Transverse colon (tissue), 4 donors: ENCODE results near the gene GAD2. TPM values are rescaled to one million over a fixed set of nuclear protein-coding genes. Genes with fewer than 3 reads are reported as not detected.

Experiments used
- DNase-seq: peaks from one replicate; pipeline ENCODE4 v3.0.0-alpha.2; 2019
- H3K27ac ChIP-seq, 4 donors: fragments of 200-600 bp; sonication (generic); 2 replicates each; pipeline ENCODE4 v1.5.1; 2016 to 2018; ENCODE audit warnings: inconsistent platforms in 4 of 4
- H3K27me3 ChIP-seq: fragments of 200-600 bp; sonication (generic); 2 replicates; pipeline ENCODE4 v1.5.1; 2017; ENCODE audit warnings: inconsistent platforms
- H3K36me3 ChIP-seq, 4 donors: fragments of 200-600 bp; sonication (generic); 2 replicates each; pipeline ENCODE4 v1.5.1; 2017 to 2019; ENCODE audit warnings: inconsistent platforms in 4 of 4
- H3K4me1 ChIP-seq, 4 donors: fragments of 200-600 bp; sonication (generic); 2 replicates each; pipeline ENCODE4 v1.5.1; 2017 to 2020; ENCODE audit warnings: inconsistent platforms in 4 of 4
- H3K4me3 ChIP-seq, 4 donors: fragments of 200-600 bp; sonication (generic); 1 replicate in 1 of 4; 2 replicates in 3 of 4; pipeline versions ENCODE4 v1.5.1 to v1.6.1; 2017 to 2019; ENCODE audit warnings: inconsistent platforms in 4 of 4
- H3K9me3 ChIP-seq, 2 donors: fragments of 200-600 bp; sonication (generic); 2 replicates each; pipeline ENCODE4 v1.5.1; 2017 to 2019; ENCODE audit warnings: inconsistent platforms in 2 of 2
- EP300 ChIP-seq: sonication (generic); formaldehyde crosslinking; IDR thresholded peaks from one replicate; pipeline ENCODE4 v1.6.1; 2017; ENCODE audit warnings: antibody characterized with exemption, low read depth
- POLR2A ChIP-seq: fragments of 450-650 bp; IDR thresholded peaks from one replicate; pipeline ENCODE4 v1.6.1; 2016; ENCODE audit warnings: antibody characterized with exemption, mild to moderate bottlenecking, moderate library complexity
- POLR2AphosphoS5 ChIP-seq, 3 donors: sonication (generic); formaldehyde crosslinking; IDR thresholded peaks; one replicate each; pipeline ENCODE4 v1.6.1; 2016; ENCODE audit warnings: antibody characterized with exemption in 3 of 3
- WGBS, 2 donors: methylation state at CpG; one replicate each; pipeline ENCODE4 v1.1.5; 2018; ENCODE audit warnings: low coverage in 1 of 2; 5-methylcytosine and 5-hydroxymethylcytosine counted together
- in situ Hi-C, 4 donors: fragments of 200-750 bp; cut with MboI; loops; one replicate each; pipeline versions ENCODE4 v1.15.0 to v1.15.1; 2017; ENCODE audit warnings: low sequenced_read_pairs in 3 of 4, low pct_ligation_motif_present in 1 of 4, low pct_unique_long_range_greater_than_20kb in 1 of 4
- intact Hi-C: fragments of 100-400 bp; cut with DNase I; formaldehyde crosslinking; loops from one replicate; pipeline ENCODE4 v1.15.1; 2023; ENCODE audit warnings: low total_unique reads
- total RNA-seq, 4 donors: library from RNA; depleted of rRNA; stranded (reverse); fragments of >200 nt; gene quantifications; one replicate each; pipeline ENCODE4 v1.1.0, GENCODE V29; 2016
- TF ChIP-seq, protein P1 (sequence below), 5 experiments: fragments of 200-600 bp in 3 of 5; fragments of 450-650 bp in 2 of 5; sonication (generic) in 3 of 5; IDR thresholded peaks; 1 replicate in 2 of 5; 2 replicates in 3 of 5; pipeline ENCODE4 v1.5.1; 2016 to 2017; ENCODE audit warnings: antibody characterized with exemption in 5 of 5, inconsistent platforms in 3 of 5, mild to moderate bottlenecking in 2 of 5, moderate library complexity in 1 of 5

The GAD2 gene
- total RNA-seq, 4 donors from 2014 or later = not detected

DNA sequence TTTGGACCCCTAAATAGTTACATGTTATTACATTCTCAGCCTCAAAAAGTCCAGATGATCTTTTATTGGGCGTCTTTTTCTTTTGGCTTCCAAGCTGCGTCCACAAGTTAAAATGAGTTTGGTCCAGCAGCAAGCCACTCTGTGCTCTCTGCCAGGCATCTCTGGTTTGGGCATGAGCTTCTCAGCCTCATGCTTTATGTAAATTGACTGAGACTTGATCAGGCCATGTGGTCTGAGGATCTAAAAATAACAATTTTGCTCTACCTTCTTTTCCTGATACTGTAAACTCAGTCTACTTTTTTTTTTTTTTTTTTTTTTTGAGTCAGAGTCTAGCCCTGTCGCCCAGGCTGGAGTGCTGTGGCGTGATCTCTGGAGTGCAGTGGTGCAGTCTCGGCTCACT lies 15.6 kb downstream of the GAD2 start:
- no peak overlapping the region for H3K27ac ChIP-seq
- TF ChIP-seq POLR2A (no peak), POLR2AphosphoS5 (IDR thresholded peaks at IDR 0.05) (no peak), EP300 (no peak)
- TF ChIP-seq, protein P1, sequence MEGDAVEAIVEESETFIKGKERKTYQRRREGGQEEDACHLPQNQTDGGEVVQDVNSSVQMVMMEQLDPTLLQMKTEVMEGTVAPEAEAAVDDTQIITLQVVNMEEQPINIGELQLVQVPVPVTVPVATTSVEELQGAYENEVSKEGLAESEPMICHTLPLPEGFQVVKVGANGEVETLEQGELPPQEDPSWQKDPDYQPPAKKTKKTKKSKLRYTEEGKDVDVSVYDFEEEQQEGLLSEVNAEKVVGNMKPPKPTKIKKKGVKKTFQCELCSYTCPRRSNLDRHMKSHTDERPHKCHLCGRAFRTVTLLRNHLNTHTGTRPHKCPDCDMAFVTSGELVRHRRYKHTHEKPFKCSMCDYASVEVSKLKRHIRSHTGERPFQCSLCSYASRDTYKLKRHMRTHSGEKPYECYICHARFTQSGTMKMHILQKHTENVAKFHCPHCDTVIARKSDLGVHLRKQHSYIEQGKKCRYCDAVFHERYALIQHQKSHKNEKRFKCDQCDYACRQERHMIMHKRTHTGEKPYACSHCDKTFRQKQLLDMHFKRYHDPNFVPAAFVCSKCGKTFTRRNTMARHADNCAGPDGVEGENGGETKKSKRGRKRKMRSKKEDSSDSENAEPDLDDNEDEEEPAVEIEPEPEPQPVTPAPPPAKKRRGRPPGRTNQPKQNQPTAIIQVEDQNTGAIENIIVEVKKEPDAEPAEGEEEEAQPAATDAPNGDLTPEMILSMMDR (IDR thresholded peaks at IDR 0.05) = no peak
- no peaks in the 10 kb centered on the region for H3K4me1 ChIP-seq
- 86 to 95% methylated on average over 2 to 5 of the region's 5 CpGs for WGBS, 2 donors
- no peak for DNase-seq
- no peaks in the 10 kb centered on the region for H3K9me3 ChIP-seq
- no peaks in the 10 kb centered on the region for H3K36me3 ChIP-seq
- intact Hi-C loops = no loop called here
- no peaks in the 10 kb centered on the region for H3K27me3 ChIP-seq
- no peak overlapping the region for H3K4me3 ChIP-seq
- in situ Hi-C loops = no loop called here

DNA sequence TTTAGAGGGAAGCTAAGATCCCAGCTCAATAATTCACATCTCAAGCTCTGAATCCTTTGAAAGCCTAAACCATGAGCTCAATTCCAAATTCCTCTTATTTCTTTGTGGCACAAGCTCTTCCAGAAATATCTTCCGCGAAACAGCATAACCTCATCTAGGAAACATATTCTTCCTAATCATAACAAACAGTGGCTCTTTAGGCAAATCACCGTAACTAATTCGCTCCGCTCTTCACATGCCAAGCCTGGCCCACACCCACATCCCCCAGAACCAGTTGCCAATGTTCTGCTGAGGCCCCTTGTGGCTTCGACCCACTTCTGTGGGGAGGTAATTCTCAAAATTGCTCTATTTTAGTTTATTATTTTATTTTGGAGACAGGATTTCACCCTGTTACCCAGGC lies 19.2 kb downstream of the GAD2 start:
- intact Hi-C loops (no loop called here), in situ Hi-C loops (no loop called here)
- H3K4me3 ChIP-seq = no peak overlapping the region
- H3K9me3 ChIP-seq = no peaks in the 10 kb centered on the region
- no peaks in the 10 kb centered on the region for H3K4me1 ChIP-seq
- no peaks in the 10 kb centered on the region for H3K27me3 ChIP-seq
- H3K36me3 ChIP-seq = no peaks in the 10 kb centered on the region
- DNase-seq = no peak
- TF ChIP-seq EP300 = no peak
- no peak for TF ChIP-seq POLR2AphosphoS5 (IDR thresholded peaks at IDR 0.05)
- H3K27ac ChIP-seq = no peak overlapping the region
- WGBS, 2 donors = 89 to 90% methylated on average over 6 of the region's 6 CpGs

DNA sequence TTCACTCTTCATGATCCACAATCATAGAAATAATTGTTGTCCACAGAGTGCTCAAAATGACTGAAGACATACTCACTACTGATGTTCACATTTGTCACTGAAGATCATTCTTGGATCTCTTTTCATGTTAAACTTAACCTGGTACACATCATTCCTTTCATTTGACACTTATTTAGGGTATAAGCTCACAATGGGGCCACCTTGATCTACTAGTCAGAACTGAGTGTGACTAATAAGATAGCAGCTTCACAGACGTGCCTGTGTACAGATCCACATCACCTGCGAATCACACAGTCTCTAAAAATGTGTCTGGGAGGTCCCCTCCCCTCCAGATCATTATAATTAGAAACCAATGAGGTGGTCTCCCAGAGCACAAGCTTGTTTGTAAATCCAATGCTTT lies 21.8 kb downstream of the GAD2 start:
- in situ Hi-C loops (no loop called here), intact Hi-C loops (no loop called here)
- WGBS, 2 donors = 51 to 67% methylated on average over 2 of the region's 2 CpGs
- Histone ChIP-seq H3K36me3 (no peaks in the 10 kb centered on the region), H3K4me3 (no peak overlapping the region), H3K27ac (no peak overlapping the region), H3K4me1 (no peaks in the 10 kb centered on the region), H3K27me3 (no peaks in the 10 kb centered on the region), H3K9me3 (no peaks in the 10 kb centered on the region)
- no peak for TF ChIP-seq POLR2A
- no peak for TF ChIP-seq POLR2AphosphoS5 (IDR thresholded peaks at IDR 0.05)
- TF ChIP-seq EP300 = no peak
- TF ChIP-seq, protein P1 (IDR thresholded peaks at IDR 0.05) = no peak
- no peak for DNase-seq

DNA sequence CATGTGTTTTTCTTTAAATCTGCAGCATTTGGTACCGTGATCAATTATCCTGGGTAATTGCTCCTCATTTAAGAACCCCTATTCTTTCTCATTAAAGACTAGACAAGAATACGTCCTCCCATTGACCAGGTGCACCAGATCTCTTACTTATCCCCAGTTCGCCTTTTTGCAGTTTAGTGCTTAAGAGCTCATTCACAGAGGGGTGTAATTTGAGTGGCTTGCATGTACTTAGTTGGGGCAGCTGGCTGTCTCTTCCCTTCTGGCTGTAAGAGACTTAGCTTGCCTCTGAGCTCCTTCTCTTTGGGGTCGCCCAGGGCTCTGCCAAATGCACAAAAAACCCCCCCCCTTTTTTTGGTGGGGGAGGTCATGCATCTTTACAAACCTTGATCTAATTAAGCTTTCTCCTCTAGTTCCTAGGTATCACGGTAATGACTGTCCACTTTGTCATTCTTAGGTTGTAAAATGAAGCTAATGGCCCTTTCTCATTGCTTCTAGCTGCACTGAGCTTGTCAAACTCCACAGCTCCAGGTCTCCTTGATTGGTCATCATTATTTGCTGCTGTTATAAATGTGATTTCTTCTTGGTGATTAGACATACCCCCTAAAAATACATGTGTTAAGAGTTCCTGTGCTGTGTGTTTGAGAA lies 26.3 kb downstream of the GAD2 start:
- DNase-seq = no peak
- H3K36me3 ChIP-seq = no peaks in the 10 kb centered on the region
- TF ChIP-seq, protein P1 (IDR thresholded peaks at IDR 0.05) = no peak
- no peak for TF ChIP-seq EP300
- no peak for TF ChIP-seq POLR2A
- TF ChIP-seq POLR2AphosphoS5 (IDR thresholded peaks at IDR 0.05) = no peak
- intact Hi-C loops = no loop called here
- no peaks in the 10 kb centered on the region for H3K4me1 ChIP-seq
- in situ Hi-C loops = no loop called here
- H3K9me3 ChIP-seq = no peaks in the 10 kb centered on the region
- H3K27ac ChIP-seq = no peak overlapping the region
- H3K27me3 ChIP-seq = no peaks in the 10 kb centered on the region
- no peak overlapping the region for H3K4me3 ChIP-seq
- 18 to 24% methylated on average over 2 to 5 of the region's 5 CpGs for WGBS, 2 donors

DNA sequence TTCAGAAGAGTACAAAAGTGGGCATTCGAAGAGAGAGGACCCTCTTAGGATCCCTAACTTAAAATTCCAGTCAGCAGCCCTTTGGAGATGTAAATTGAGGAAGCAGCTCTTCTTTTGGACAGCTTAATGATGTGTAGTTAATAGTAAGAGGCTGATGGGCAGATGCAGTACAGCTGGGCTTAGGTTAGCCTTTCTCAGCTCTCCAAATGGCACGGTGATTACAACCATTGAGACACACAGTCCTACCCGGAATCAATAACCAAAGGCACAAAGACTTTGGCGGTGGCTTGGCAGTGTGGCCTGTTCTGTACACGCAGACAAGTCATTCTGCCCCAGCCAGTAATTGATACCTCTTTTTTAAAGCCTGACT lies 26.8 kb downstream of the GAD2 start:
- Histone ChIP-seq H3K27me3 (no peaks in the 10 kb centered on the region), H3K4me1 (no peaks in the 10 kb centered on the region), H3K27ac (no peak overlapping the region), H3K9me3 (no peaks in the 10 kb centered on the region), H3K36me3 (no peaks in the 10 kb centered on the region), H3K4me3 (no peak overlapping the region)
- TF ChIP-seq POLR2A = no peak
- TF ChIP-seq, protein P1 (IDR thresholded peaks at IDR 0.05) = no peak
- no peak for TF ChIP-seq POLR2AphosphoS5 (IDR thresholded peaks at IDR 0.05)
- no peak for TF ChIP-seq EP300
- intact Hi-C loops (no loop called here), in situ Hi-C loops (no loop called here)
- WGBS, 2 donors = 45 to 100% methylated on average over 1 to 5 of the region's 5 CpGs
- DNase-seq = no peak
